C4-2B (cell line): ENCODE data around the gene HLCS.

Experiments
- CTCF ChIP-seq: fragments of 450-650 bp; conservative IDR thresholded peaks from 2 replicates; pipeline ENCODE4 v1.5.1; 2017; ENCODE audit warnings: mild to moderate bottlenecking
- ZFX ChIP-seq: fragments of 450-650 bp; IDR thresholded peaks from 2 replicates; pipeline ENCODE4 v1.6.1; 2017

GRCh38 chr21:36710729-36711048 lies 255.8 kb downstream of the HLCS start:
- TF ChIP-seq CTCF (no peak), ZFX (no peak)
